LNCAP (cell line): ENCODE data around the gene MCCC2.

Experiments used
- TF ChIP-seq, protein P1 (sequence below): fragments of 450-650 bp; IDR thresholded peaks from 2 replicates; pipeline ENCODE4 v1.5.1; 2017; ENCODE audit warnings: mild to moderate bottlenecking

Gene MCCC2

DNA sequence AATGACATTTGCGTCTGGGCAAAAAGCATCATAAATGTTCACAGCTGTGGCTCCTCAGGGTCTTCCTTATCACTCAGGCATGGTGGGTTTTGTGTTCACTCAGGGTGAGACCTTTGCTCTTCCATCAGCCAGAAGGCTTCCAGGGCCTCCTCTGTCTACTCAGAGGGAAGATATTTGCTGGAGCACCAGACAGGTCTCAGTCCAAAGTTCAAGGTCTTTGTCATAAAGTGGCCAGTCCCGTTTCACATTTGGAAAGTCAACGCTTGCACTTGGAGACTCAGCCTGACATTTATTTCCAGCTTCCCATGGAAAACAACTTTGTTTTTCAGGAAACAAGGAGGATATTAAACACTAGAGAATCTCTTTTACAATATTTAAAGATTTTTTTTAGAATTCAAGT, 119.8 kb downstream of the MCCC2 start:
- TF ChIP-seq, protein P1, sequence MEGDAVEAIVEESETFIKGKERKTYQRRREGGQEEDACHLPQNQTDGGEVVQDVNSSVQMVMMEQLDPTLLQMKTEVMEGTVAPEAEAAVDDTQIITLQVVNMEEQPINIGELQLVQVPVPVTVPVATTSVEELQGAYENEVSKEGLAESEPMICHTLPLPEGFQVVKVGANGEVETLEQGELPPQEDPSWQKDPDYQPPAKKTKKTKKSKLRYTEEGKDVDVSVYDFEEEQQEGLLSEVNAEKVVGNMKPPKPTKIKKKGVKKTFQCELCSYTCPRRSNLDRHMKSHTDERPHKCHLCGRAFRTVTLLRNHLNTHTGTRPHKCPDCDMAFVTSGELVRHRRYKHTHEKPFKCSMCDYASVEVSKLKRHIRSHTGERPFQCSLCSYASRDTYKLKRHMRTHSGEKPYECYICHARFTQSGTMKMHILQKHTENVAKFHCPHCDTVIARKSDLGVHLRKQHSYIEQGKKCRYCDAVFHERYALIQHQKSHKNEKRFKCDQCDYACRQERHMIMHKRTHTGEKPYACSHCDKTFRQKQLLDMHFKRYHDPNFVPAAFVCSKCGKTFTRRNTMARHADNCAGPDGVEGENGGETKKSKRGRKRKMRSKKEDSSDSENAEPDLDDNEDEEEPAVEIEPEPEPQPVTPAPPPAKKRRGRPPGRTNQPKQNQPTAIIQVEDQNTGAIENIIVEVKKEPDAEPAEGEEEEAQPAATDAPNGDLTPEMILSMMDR = no peak
